Uterus (tissue), 2 donors: ENCODE measurements around the gene TTC17.

Experiments
- CTCF ChIP-seq, 4 experiments: fragments of 200-600 bp in 2 of 4; fragments of 450-650 bp in 2 of 4; sonication (generic) in 2 of 4; IDR thresholded peaks; one replicate each; pipeline ENCODE4 v1.5.1; 2016 to 2019; ENCODE audit warnings: antibody characterized with exemption in 4 of 4, mild to moderate bottlenecking in 2 of 4, moderate library complexity in 1 of 4
- POLR2A ChIP-seq, 2 donors: fragments of 450-650 bp; IDR thresholded peaks; one replicate each; pipeline ENCODE4 v1.6.1; 2016; ENCODE audit warnings: antibody characterized with exemption in 2 of 2, mild to moderate bottlenecking in 1 of 2, moderate library complexity in 1 of 2

GRCh38 chr11:43427971-43428370 is 69.3 kb downstream of the TTC17 start:
- TF ChIP-seq CTCF (IDR thresholded peaks at IDR 0.05) (no peak), POLR2A (IDR thresholded peaks at IDR 0.05) (no peak)
